ENCODE measurements around the gene P2RX7. TPM values are rescaled to one million over a fixed set of nuclear protein-coding genes. Genes with fewer than 3 reads are reported as not detected.
"Not testable (repeated sequence)": the region's sequence is repeated elsewhere in the genome, so short reads cannot be mapped to it uniquely, and the experiment has no call there.

P2RX7 gene
- total RNA-seq, 1 donor from 2014 or later: 0.40 TPM

GRCh38 chr12:121156365-121156764 is 23.7 kb downstream of the P2RX7 start:
- TF ChIP-seq, protein P1, sequence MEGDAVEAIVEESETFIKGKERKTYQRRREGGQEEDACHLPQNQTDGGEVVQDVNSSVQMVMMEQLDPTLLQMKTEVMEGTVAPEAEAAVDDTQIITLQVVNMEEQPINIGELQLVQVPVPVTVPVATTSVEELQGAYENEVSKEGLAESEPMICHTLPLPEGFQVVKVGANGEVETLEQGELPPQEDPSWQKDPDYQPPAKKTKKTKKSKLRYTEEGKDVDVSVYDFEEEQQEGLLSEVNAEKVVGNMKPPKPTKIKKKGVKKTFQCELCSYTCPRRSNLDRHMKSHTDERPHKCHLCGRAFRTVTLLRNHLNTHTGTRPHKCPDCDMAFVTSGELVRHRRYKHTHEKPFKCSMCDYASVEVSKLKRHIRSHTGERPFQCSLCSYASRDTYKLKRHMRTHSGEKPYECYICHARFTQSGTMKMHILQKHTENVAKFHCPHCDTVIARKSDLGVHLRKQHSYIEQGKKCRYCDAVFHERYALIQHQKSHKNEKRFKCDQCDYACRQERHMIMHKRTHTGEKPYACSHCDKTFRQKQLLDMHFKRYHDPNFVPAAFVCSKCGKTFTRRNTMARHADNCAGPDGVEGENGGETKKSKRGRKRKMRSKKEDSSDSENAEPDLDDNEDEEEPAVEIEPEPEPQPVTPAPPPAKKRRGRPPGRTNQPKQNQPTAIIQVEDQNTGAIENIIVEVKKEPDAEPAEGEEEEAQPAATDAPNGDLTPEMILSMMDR (IDR thresholded peaks at IDR 0.05; ENCODE audit: unreplicated experiment): no peak
- DNase-seq (ENCODE audit: low spot score in 2 of 2, unreplicated experiment in 2 of 2): no peak
- H3K4me1 Mint-ChIP-seq: no peaks in the 10 kb centered on the region
- H3K4me3 Mint-ChIP-seq: no peak overlapping the region
- peaks cover 42% of the 10 kb centered on the region for H3K27me3 Mint-ChIP-seq (ENCODE audit: low read depth)
- peaks cover 10% of the 10 kb centered on the region for H3K9me3 Mint-ChIP-seq
- H3K27ac Mint-ChIP-seq: no peak overlapping the region
- no peaks in the 10 kb centered on the region for H3K36me3 Mint-ChIP-seq

DNA sequence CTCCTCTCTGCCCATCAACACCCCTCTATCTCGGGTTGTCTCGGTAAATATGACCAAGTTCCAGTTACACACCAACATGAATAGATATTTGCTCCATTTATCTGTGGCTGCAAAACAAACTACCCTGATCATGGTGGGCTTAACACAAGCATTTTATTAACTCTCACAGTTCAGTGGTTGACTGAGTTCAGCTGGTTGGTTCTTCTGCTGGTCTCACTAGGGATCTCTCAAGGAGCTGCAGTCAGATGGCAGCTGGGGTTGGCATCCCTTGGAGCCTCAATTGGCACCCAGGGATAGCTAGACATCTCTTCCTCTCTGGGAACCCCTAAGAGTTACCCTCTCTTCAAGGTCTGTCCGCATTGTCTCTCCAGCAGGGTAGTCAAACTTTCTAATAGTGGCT is 25.4 kb downstream of the P2RX7 start:
- H3K36me3 Mint-ChIP-seq: no peaks in the 10 kb centered on the region
- peaks cover 42% of the 10 kb centered on the region for H3K27me3 Mint-ChIP-seq (ENCODE audit: low read depth)
- no peak for DNase-seq (ENCODE audit: low spot score in 2 of 2, unreplicated experiment in 2 of 2)
- no peaks in the 10 kb centered on the region for H3K4me1 Mint-ChIP-seq
- peaks cover 10% of the 10 kb centered on the region for H3K9me3 Mint-ChIP-seq
- H3K4me3 Mint-ChIP-seq: no peak overlapping the region
- TF ChIP-seq, protein P1 (IDR thresholded peaks at IDR 0.05; ENCODE audit: unreplicated experiment): no peak
- H3K27ac Mint-ChIP-seq: no peak overlapping the region

- DNase-seq (ENCODE audit: low spot score in 2 of 2, unreplicated experiment in 2 of 2); H3K36me3 Mint-ChIP-seq; H3K4me3 Mint-ChIP-seq; H3K27ac Mint-ChIP-seq; H3K4me1 Mint-ChIP-seq: not testable (repeated sequence)
- peaks cover 10% of the 10 kb centered on the region for H3K9me3 Mint-ChIP-seq
- H3K27me3 Mint-ChIP-seq (ENCODE audit: low read depth): peaks cover 42% of the 10 kb centered on the region
These were observed 26.2 kb downstream of the P2RX7 start for GRCh38 chr12:121158728-121159351.

GRCh38 chr12:121159467-121160307 is 27.0 kb downstream of the P2RX7 start:
- TF ChIP-seq, protein P1 (IDR thresholded peaks at IDR 0.05; ENCODE audit: unreplicated experiment): no peak
- Mint-ChIP-seq H3K36me3 (no peaks in the 10 kb centered on the region), H3K27ac (no peak overlapping the region), H3K4me3 (no peak overlapping the region), H3K9me3 (peaks cover 10% of the 10 kb centered on the region), H3K4me1 (no peaks in the 10 kb centered on the region), H3K27me3 (ENCODE audit: low read depth) (peaks cover 37% of the 10 kb centered on the region)
- DNase-seq (ENCODE audit: low spot score in 2 of 2, unreplicated experiment in 2 of 2): no peak

GRCh38 chr12:121162384-121162783 is 29.7 kb downstream of the P2RX7 start:
- Mint-ChIP-seq H3K36me3 (no peaks in the 10 kb centered on the region), H3K27ac (no peak overlapping the region), H3K4me3 (no peak overlapping the region), H3K27me3 (ENCODE audit: low read depth) (peaks cover 18% of the 10 kb centered on the region), H3K4me1 (no peaks in the 10 kb centered on the region), H3K9me3 (peaks cover 10% of the 10 kb centered on the region)
- DNase-seq (ENCODE audit: low spot score in 2 of 2, unreplicated experiment in 2 of 2): no peak
- TF ChIP-seq, protein P1 (IDR thresholded peaks at IDR 0.05; ENCODE audit: unreplicated experiment): no peak

DNA sequence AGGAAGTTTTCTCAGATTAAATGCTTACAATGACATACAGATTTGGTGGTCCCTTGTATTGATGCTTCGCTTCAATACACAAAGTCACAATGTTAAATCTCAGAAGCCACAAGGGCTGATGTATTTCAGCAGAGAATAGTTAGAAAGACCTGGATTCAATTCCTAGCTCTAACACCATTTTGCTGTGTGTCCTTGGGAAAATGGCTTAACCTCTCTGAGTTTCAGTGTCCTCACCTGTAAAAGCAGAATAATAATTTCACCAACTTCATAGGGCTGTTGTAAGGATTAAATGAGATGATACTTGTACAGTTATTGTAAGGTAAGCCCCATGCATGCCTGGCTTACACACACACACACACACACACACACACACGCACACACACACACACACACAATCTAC is 30.3 kb downstream of the P2RX7 start:
- TF ChIP-seq, protein P1 (IDR thresholded peaks at IDR 0.05; ENCODE audit: unreplicated experiment): no peak
- H3K36me3 Mint-ChIP-seq: no peaks in the 10 kb centered on the region
- no peak overlapping the region for H3K27ac Mint-ChIP-seq

DNA sequence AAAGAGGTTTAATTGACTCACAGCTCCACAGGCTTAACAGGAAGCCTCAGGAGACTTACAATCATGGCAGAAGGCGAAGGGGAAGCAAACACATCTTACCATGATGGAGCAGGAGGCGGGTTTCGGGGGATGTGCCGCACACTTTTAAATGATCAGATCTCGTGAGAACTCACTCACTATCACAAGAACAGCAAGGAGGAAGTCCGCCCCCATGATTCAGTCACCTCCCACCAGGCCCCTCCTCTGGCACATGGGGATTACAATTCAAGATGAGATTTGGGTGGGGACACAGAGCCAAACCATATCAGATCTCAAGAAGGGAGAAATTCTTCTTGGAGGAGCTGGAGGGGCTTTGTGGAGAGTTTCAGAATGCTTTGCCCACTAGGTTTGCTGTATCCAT is 32.2 kb downstream of the P2RX7 start:
- not testable (repeated sequence) for H3K27ac Mint-ChIP-seq; H3K27me3 Mint-ChIP-seq (ENCODE audit: low read depth); H3K4me3 Mint-ChIP-seq; DNase-seq (ENCODE audit: low spot score in 2 of 2, unreplicated experiment in 2 of 2); H3K36me3 Mint-ChIP-seq; H3K9me3 Mint-ChIP-seq; H3K4me1 Mint-ChIP-seq

More for the DNA sequence above, 30.3 kb downstream of the P2RX7 start:
- Mint-ChIP-seq H3K4me3 (no peak overlapping the region), H3K27me3 (ENCODE audit: low read depth) (peaks cover 15% of the 10 kb centered on the region), H3K4me1 (no peaks in the 10 kb centered on the region), H3K9me3 (peaks cover 9% of the 10 kb centered on the region)
- DNase-seq (ENCODE audit: low spot score in 2 of 2, unreplicated experiment in 2 of 2): no peak
